Measurements from ENCODE around the gene BTRC.
"Not testable (repeated sequence)": the region's sequence is repeated elsewhere in the genome, so short reads cannot be mapped to it uniquely, and the experiment has no call there.

Gene BTRC

GRCh38 chr10:101351017-101351416, 2.9 kb upstream of the BTRC start:
- no peak for DNase-seq

GRCh38 chr10:101351477-101351876, 2.5 kb upstream of the BTRC start:
- DNase-seq, result no peak

GRCh38 chr10:101352857-101353256, 1.1 kb upstream of the BTRC start:
- not testable (repeated sequence) for DNase-seq

- peak; percentile 41 for DNase-seq
Measured at GRCh38 chr10:101354328-101355071, 535 bp downstream of the BTRC start.

GRCh38 chr10:101355072-101355706, 1.2 kb downstream of the BTRC start:
- no peak for DNase-seq

GRCh38 chr10:101356132-101356531, 2.2 kb downstream of the BTRC start:
- no peak for DNase-seq

- no peak for DNase-seq
Measured at GRCh38 chr10:101357958-101358357, 4.0 kb downstream of the BTRC start.

GRCh38 chr10:101358706-101359300, 4.8 kb downstream of the BTRC start:
- DNase-seq, result no peak

GRCh38 chr10:101360090-101360489, 6.1 kb downstream of the BTRC start:
- DNase-seq, result not testable (repeated sequence)

GRCh38 chr10:101360841-101361240, 6.9 kb downstream of the BTRC start:
- DNase-seq, result not testable (repeated sequence)

- DNase-seq, result no peak
Measured at GRCh38 chr10:101363850-101364400, 10.0 kb downstream of the BTRC start.

GRCh38 chr10:101364721-101365120, 10.8 kb downstream of the BTRC start:
- no peak for DNase-seq

- DNase-seq, result no peak
Measured at GRCh38 chr10:101367569-101368453, 13.8 kb downstream of the BTRC start.

- no peak for DNase-seq
Measured at GRCh38 chr10:101373063-101373462, 19.1 kb downstream of the BTRC start.

- not testable (repeated sequence) for DNase-seq
Measured at GRCh38 chr10:101373993-101374392, 20.0 kb downstream of the BTRC start.

GRCh38 chr10:101375076-101375475, 21.1 kb downstream of the BTRC start:
- no peak for DNase-seq

- no peak for DNase-seq
Measured at GRCh38 chr10:101379663-101380352, 25.8 kb downstream of the BTRC start.

- peak; percentile 30 for DNase-seq
Measured at GRCh38 chr10:101380353-101381017, 26.5 kb downstream of the BTRC start.

- no peak for DNase-seq
Measured at GRCh38 chr10:101385866-101386658, 32.1 kb downstream of the BTRC start.

- no peak for DNase-seq
Measured at GRCh38 chr10:101386659-101387259, 32.8 kb downstream of the BTRC start.
